Right lung (tissue), 5 donors: Measurements from ENCODE around the gene NR3C2. TPM values are rescaled to one million over a fixed set of nuclear protein-coding genes. Genes with fewer than 3 reads are reported as not detected.

Experiments
- DNase-seq, 2 donors: peaks; one replicate each; pipeline ENCODE4 v3.0.0-alpha.2; 2013
- polyA plus RNA-seq, 5 donors: library from polyadenylated mRNA; unstranded; fragments of 120-200 nt; gene quantifications; one replicate each; pipeline versions ENCODE4 v1.2.1 to v1.2.3, GENCODE V29; 2013; ENCODE audit warnings: inconsistent platforms in 1 of 5, low replicate concordance in 1 of 5; ENCODE audit not compliant: insufficient read length in 5 of 5, insufficient read depth in 1 of 5

Gene NR3C2
- polyA plus RNA-seq, 5 donors, result 10.7 to 21.4 (median 18.0) TPM

DNA sequence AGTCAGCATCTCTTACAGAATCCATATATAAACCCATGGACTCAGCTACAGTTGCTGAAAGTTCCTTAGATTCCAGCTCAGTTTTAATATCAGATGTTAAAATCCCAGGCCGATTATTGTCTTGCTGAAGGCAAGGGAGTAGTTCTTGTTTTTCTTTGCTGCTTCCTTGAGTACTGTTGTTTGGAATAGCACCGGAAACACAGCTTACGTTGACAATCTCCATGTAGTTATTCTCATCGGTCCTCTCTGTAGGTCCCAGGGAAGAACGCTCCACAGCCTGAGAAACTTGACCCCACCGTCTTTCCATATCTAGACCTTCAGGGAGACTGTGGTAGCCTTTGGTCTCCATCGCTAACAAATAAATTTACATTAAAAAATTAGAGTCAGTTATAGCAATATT is 5.7 kb downstream of the NR3C2 start:
- no peak for DNase-seq

DNA sequence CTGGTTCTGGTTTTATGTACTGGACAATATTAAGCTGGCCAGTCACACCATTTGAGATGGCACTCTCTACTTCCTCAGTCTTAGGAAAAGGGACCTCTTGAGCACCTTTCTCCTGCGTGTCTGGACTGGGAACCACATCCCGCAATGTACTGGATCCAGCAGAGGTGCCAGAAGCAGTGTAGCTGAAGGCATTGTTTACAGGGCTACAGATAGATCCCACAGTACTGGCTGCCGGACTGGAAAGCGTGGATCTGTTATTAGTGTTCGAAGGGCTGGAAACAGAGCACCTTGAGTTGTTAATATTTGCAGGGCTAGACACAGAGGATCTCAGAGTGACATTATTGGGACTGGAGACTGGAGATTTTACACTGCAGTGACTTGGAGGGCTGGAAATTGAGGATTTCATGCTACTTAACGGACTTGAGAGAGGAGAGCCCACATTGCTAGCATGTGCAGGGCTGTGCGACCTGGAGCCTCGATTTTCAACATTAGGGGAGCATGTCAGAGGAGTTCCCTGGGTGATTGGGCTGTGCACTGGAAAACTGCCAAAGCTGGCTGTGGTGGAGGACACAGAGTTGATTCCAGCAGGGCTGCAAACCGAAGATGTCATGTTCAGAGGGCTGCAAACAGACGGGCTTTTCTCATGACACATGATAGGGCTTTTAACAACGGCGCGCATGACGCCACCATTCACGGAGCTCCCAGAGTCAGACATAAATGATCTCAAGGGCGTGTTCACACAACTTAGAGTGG is 6.4 kb downstream of the NR3C2 start:
- DNase-seq, result no peak

DNA sequence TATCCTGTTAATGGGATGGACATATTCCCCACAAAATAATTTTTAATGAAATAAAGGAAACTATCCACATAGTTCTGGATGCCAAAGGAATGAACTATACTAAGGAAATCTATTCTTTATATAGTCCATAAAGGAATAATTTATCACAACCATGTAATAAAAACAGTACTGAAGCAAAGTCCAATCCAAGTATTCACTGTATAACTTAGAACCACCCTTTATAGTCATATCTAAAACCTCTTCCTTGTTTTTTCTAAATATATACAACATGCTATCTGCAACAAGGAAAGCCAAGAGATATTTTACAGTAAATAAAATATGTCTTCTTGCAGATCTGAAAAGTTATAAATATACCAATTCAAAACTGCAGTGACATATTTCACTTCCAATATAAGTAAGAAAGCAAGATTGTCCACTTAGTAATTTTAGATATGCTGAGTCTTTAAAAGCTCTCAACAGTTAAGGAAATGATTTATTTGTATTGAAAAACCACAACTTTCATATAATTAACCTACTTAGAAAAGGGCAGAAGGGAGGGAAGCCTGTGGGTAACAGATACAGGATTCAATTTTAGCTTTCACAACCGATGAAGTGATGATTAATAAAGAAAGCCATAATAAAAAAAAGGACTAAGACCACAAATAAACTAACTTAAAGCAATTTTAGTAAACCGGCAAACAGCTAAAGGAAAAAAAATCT is 8.0 kb downstream of the NR3C2 start:
- DNase-seq, result no peak

DNA sequence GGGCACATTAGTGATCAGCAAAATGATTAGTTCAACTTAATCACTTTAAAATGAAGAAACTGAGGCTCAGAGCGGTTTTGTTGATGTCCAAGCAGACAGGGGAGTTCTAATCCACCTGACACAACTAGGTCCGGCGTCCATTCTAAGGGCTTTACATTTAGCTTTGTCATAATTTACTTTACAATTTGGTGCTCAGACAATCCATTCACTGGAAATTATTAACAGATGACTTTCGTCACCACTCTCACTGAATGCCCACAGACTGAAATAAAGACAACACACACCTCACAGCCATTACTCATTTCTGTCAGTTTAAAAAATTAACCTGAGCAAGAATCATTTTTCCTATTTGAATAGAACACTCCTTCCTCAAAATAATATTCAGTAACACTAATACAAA is 10.8 kb downstream of the NR3C2 start:
- DNase-seq, result no peak

DNA sequence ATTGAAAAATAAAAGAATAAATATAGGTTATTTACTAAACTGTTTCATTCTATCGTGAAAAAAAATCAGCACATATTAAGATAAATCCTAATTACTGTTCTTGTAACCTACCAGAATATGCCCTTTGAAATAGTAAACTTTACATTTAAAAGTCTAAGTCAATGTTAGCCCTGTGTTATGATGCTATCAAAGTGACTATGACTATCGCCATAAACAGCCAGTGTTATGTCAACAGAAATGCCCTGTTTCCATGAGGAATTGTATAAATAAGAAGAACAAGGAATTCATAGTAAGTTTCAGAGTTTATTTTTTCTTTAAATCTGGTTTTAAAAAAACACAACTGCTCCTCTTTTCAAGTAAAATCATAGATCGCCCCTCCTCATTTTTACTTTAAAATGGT is 11.4 kb downstream of the NR3C2 start:
- no peak for DNase-seq

DNA sequence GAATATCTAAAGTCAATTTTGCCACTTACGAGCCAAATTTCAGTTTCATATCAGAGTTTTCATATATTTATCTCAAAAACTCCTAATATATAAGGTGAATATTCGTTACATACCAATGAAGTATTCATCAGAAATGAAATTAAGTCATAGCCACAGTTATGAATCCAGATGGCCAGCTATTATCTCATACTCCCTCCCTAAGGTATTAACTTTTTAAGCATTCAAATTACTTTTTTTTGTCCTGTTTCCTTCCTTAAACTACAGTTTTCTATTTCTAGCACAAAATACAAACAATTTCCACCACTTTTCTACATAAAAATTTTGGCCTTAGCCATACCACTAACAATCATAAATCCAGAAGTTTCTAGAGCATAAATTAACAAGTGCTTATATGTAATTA is 13.0 kb downstream of the NR3C2 start:
- no peak for DNase-seq

DNA sequence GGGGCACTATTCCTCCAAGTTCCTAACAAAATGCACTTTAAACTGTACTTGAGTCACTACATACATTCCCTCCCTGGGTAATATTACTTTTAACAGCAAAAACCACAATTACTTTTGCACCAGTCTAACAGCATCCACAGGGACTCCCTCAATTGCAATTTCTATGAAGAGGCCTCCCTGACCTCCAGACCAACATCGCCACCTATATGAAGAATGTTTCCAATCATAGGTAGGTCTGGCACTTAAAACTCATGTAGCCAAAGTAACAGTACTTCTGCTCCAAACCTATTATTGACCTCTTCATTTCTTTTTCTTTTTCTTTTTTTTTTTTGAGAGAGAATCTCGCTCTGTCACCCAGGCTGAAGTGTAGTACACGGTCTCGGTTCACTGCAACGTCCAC is 15.6 kb downstream of the NR3C2 start:
- DNase-seq, result no peak

DNA sequence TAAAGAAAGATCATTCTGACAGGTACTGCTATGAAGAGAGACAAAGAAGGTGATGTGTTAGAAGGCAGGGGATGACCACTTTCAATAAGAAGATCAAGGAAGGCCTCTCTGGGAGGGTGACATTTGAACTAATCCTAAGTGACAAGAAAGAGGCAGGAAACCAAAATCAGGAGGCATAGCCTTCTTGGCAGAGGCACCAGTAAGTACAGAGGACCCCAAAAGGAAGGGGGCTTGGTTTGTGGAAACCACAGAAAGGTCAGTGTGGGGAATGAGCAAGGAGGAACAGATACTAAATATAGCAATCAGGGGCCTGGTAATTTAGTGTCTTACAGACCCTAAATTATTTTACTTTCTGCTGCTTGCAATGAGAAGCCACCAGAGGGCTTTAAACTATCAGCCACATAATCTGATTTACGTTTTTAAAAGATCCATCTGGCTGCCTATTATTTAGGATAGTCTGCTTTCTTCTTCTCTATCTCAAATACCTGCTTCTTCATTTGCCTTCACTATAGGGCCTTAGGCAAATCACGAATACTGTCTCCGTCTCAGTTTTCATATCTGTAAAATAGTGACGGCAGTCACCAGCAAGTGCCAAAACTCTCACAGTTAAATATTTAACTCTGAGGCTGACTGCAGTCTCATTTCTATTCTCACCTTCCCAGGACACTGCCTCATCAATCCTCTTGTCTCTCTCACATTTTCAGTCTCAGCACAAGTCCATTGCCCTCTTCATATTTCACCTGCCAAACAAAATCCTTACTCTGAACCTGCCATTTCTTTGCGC is 16.7 kb downstream of the NR3C2 start:
- no peak for DNase-seq

DNA sequence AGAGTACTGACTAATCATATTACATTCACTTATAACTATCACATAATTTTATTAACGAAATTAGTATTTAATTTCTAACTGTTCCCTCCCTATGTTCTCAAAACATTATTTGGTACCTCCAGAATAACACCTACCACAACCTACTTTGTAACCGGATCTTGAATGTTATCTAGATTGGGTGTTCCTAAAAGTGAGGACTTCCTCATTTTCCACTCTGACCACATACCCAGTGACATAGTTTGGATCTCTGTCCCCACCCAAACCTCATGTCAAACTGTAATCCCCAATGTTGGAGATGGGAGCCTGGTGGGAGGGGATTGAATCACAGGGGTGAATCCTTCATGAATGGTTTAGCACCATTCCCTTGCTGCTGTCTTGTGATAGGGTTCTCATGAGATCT is 21.8 kb downstream of the NR3C2 start:
- no peak for DNase-seq

DNA sequence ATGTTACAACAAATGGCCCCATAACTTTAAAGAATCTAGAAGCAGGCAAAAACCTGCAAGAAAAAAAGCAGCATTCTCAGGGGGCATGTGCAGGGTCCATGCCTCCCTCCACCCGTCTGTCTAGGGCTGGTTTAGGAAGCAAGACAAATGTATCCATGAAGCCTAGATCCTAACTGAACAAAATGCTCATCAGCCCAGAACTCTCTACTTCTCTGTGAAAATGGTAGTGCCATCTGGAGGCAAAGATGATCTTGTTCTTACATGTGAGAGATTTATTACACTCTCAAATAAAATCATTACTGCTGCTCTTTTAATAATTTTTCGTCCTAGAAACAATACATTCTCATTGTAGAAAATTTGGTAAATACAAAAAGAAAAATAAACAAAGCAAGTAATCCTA is 26.7 kb downstream of the NR3C2 start:
- no peak for DNase-seq

DNA sequence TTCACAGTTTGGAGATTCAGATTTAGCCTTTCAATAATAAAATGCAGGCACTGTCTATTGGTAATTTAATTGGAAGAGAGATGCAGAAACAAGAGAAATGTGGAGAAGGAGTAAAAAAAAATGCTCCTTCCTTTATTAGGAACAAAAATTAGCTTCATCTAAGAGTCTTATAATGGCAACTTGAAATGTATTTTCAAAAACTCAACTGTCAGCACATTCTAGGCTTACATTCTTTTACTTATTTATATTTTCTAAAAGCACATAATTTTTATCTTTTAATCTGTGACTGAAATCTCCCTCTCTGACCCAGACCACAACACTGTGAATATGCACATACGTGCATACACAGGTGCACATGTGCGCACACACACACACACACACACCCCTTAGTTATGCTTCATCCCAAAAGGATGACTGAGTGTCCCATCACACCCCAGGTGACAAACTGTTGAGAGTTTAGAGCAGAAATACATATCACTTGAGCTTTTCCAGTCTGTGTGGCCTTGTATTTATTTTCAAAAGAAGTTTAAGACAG is 29.7 kb downstream of the NR3C2 start:
- DNase-seq, result no peak

DNA sequence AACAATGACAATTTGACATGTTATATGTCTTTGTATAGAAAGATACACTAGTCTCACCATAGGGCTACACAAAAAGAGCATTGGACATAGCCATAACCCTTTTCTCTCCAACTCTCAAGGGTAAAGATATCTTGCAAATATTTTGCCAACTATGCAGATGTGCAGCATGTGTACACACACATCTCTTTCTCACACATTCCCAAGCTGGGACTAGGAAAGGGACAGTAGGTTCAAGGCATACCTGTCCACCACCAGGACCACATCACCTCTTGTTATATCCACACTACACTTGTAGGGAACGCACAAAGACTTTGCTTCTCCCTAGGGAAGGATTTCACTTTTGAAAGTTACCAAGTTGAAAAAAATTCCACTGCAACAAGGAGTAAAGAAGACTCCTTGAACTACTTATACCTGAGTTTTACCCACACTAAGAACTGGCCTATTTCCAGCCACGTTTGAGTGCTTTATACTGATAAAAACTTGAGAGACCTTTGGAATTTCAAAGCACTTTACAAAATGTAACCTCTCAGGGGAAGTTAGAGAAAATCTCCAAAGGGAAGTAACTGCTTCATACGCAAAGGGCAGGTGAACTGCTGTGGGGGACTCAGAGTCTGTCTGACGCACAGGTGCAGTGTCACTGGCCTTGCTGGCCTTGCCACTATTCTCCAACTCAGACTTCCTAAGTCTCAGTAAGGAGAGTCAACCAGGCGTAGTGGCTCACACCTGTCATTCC is 36.9 kb downstream of the NR3C2 start:
- DNase-seq, result peak; percentile 52 to 56

DNA sequence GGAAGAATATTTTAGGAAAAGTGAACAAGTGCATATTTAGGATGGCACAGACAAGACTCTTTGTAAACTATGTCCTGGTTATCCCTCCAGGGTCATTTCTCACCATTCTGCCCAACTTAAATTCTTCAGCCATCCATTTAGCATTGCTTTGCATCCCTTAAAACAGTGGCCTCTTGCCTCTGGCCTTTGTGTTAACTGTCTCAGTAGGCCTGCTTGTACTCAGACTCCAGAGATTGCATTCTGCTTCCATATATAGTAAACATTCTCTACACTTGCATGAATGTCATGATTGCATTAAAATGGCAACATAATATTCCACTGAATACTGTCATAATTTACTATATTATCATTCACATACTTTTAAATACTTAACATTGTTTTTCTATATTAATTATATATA is 43.2 kb downstream of the NR3C2 start:
- no peak for DNase-seq

DNA sequence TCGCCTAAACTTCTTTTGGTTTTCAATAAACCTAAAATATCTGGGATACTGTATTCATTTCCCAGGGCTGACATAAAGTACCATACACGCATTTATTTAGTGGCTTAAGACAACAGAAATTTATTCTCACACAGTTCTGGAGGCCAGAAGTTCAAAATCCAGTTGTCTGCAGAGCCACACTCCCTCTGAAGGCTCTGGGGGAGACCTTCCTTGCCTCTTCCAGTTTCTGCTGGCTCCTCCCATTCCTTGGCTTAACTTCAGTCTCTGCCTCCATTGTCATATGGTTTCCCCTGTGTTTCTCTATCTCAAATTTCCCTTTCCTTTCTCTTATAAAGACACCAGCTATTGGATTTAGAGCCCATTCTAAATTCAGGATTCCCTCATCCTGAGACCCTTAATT is 44.4 kb downstream of the NR3C2 start:
- DNase-seq, result no peak

DNA sequence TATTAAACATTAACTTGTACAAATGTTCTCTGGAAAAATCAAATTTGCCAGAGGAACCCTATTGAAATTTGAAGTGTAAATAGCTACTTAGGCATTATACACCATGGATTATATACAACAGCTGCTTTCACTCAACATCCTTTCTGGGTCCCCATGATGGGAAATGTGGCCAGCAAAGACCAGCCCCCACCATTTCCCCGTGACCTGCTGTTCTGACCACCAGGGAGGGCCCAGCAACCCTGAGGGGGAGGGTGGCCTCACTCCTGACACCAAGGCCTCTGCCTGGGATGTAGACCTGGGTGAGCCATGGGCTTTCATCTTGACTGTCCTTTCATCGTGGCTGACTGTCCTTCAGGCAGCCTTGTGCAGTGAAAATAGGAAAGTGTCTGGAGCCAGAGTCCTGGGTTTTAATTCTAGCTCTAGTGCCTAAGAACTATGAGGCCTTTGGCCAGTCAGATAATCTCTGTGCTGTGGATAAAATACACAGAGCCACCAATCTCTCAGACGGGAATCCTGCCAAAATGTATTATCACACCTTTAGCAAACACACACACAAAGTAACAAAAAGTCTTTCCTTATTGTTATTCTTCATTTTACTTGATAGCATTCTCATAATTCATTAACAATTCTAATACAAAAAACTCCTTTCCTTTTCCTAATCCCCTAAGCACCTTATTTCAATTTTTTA is 45.1 kb downstream of the NR3C2 start:
- DNase-seq, result no peak

DNA sequence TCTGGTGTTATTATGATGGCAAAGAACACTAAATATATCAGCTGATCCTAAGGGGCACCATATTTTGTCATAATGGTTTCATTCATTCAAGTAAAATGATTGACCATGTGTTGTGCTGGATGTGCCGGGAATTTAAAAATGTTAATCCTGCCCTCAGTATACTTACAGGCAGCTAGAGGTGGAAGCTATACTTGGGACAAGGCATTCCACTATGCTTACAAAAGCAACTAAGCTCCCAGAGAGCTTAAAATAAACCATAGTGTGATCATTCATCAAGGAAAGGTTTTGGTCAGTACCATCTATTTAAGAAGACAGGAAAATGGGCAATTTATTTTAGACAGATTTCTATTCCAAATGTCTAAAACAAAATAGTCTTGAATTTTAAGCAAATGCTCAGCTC is 46.4 kb downstream of the NR3C2 start:
- DNase-seq, result no peak

DNA sequence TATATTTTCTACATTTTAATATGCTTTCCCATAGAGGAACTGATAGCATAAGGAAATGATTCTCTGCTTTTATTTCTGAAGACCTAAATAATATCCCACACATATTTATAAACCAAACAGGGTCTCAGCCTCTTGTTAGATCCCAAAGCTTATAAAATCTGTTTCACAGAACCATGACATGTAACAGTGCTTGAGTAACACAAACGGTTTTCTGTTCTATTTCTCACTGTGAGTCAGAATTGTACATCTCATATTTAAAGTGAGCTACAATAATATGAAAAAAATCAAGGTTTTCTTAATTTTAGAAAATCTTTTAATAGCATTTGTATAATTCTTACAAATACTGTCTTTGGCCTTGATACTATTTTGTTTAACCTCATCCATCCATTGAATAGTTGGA is 51.2 kb downstream of the NR3C2 start:
- DNase-seq, result no peak

DNA sequence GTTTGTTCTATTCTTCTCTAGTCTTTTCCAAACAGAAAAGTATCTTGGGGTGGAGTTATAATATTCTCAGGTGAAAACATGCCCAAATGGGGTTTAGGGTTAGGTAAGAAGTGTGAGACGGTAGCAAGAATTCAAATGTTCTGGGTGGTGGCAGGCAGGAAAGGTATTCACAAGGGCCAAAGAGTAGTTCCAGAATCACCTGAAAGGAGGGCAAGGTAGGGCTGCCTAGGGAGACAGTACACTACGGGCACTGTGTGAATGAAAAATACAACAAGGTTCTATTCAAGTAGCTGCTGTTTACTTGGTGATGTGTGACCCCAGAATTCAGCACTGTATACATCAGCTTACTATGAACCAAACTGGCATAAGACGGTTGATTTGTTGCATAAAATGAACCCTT is 51.9 kb downstream of the NR3C2 start:
- no peak for DNase-seq

DNA sequence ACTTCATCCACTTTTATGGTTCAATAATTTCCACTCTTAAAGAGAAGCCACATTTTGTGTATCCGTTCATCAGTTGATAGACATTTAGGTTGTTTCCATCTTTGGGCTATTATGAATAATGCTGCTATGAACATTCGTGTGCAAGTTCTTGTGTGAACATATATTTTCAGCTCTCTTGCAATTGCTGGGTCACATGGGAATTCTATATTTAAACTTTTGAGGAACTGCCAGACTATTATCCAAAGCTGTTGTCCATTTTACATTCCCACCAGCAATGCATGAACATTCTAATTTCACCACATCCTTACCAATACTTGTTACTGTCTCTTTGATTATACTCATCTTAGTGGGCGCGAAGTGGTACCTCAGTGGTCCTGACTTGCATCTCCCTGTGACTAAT is 61.9 kb downstream of the NR3C2 start:
- no peak for DNase-seq

DNA sequence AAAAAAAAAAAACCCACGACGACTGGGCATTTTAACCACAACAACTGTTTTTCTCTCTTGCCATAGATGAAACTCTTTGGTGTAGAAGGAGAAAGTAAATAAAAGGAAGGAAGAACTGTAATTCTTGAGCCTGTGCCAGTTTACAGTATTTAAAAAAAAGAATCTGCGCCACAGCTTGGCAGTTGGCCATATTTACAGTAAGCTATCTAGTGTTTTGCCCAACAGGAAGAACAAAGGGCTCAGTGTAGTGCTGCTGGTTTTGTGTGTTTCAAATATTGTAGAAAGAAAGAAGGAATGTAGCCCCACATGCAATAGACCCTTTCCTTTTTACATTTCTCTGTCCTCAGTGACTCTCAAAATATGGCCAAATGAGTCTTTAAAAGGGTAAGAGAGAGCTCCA is 66.1 kb downstream of the NR3C2 start:
- peak; percentile 66 to 73 for DNase-seq

DNA sequence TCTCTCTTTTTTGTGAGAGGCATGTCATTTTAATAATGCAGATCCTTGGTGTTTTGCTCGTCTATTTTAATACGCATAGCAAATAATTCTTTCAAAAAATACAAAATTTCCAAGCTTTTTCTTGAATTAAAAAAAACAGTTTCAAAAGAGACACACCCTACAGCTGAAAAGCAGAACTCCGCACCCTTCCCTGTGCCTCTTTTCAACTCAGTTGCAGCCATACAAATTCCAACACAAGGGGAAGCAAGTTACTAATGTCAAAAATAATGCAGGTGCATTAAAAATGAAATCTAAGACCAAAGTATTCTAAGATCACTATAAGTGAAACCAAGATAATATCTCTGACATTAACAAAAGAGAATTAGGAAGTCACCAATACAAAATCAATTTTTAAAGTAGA is 66.6 kb downstream of the NR3C2 start:
- DNase-seq, result no peak
